HepG2 (cell line): ENCODE data around the gene CFAP90. TPM values are rescaled to one million over a fixed set of nuclear protein-coding genes. Genes with fewer than 3 reads are reported as not detected.

Source experiments
- ATAC-seq: fragments of 200-7000 bp; cut with Tn5 transposase; 3 replicates; pipeline ENCODE4 v1.9.1; 2020; ENCODE audit warnings: mild to moderate bottlenecking, moderate library complexity
- BruUV-seq: library from RNA; stranded (reverse); fragments of 400-500 nt; replicated peaks from 2 replicates; lab custom pipeline; 2021; lab: Mats Ljungman, UMichigan
- CTCF ChIA-PET: fragments of 300-600 bp; formaldehyde crosslinking; extraction: SDS; loops from one replicate; lab custom pipeline; 2021; ENCODE audit warnings: low total read pairs, inconsistent platforms, low intra/inter-chr PET ratio; lab: Yijun Ruan, JAX
- POLR2A ChIA-PET: fragments of 350-600 bp; sonication (Branson Sonifier 250); formaldehyde crosslinking; loops from one replicate; lab custom pipeline; 2020; ENCODE audit warnings: antibody characterized with exemption, inconsistent platforms; lab: Yijun Ruan, JAX
- DNase-seq: peaks from one replicate; pipeline ENCODE4 v3.0.0-alpha.2; 2015; ENCODE audit warnings: low spot score
- FAIRE-seq: peaks from 3 replicates; lab custom pipeline; 2011; peaks lifted over from hg19 to GRCh38; lab: Jason Lieb, UNC
- H2AFZ ChIP-seq: one replicate; pipeline ENCODE4 v1.6.1; 2011; ENCODE audit warnings: low read length, inconsistent platforms
- H3K27ac ChIP-seq: fragments of 300-600 bp; 3 replicates; pipeline ENCODE4 v1.8.0; 2011; ENCODE audit warnings: mixed run types, mild to moderate bottlenecking, mixed read lengths, low read length, inconsistent platforms; ENCODE audit not compliant: insufficient read depth; ENCODE audit errors: extremely low read length
- H3K27me3 ChIP-seq, 2 experiments: fragments of 200-600 bp in 1 of 2; 2 replicates in 1 of 2; 3 replicates in 1 of 2; pipeline versions ENCODE4 v1.6.0 to v1.8.0; 2011; ENCODE audit warnings: low read length in 2 of 2, mild to moderate bottlenecking in 2 of 2, moderate library complexity in 2 of 2, inconsistent platforms in 1 of 2; ENCODE audit not compliant: insufficient read depth in 2 of 2, control insufficient read depth in 1 of 2
- H3K36me3 ChIP-seq, 2 experiments: fragments of 200-600 bp in 1 of 2; replicated peaks in 1 of 2; 2 replicates in 1 of 2; 3 replicates in 1 of 2; pipeline versions ENCODE4 v1.5.1 to v1.8.0; 2011; ENCODE audit warnings: low read length in 2 of 2, inconsistent platforms in 1 of 2; ENCODE audit not compliant: insufficient read depth in 2 of 2, control insufficient read depth in 1 of 2
- H3K4me1 ChIP-seq: 2 replicates; pipeline ENCODE4 v1.5.1; 2012; ENCODE audit warnings: low read length, inconsistent platforms; ENCODE audit not compliant: insufficient read depth
- H3K4me2 ChIP-seq: 2 replicates; pipeline ENCODE4 v1.6.0; 2011; ENCODE audit warnings: low read depth, low read length, inconsistent platforms
- H3K4me3 ChIP-seq, 3 experiments: fragments of 200-600 bp in 1 of 3; sonication (generic), shearing (Covaris generic) in 1 of 3; replicated peaks in 1 of 3; 2 replicates each; pipeline ENCODE4 v1.5.1; 2011 to 2016; ENCODE audit warnings: low read length in 3 of 3, inconsistent platforms in 2 of 3, low read depth in 2 of 3, mild to moderate bottlenecking in 2 of 3, control low read depth in 1 of 3, mixed read lengths in 1 of 3; ENCODE audit not compliant: insufficient read depth in 1 of 3
- H3K79me2 ChIP-seq: one replicate; pipeline ENCODE4 v1.6.1; 2011; ENCODE audit warnings: low read length, inconsistent platforms; ENCODE audit not compliant: insufficient read depth
- H3K9ac ChIP-seq: 2 replicates; pipeline ENCODE4 v1.6.0; 2011; ENCODE audit warnings: mild to moderate bottlenecking, low read depth, low read length, inconsistent platforms; ENCODE audit not compliant: insufficient read depth
- H3K9me3 ChIP-seq: 2 replicates; pipeline ENCODE4 v1.5.1; 2012; ENCODE audit warnings: mild to moderate bottlenecking, low read length
- H4K20me1 ChIP-seq: 2 replicates; pipeline ENCODE4 v1.6.0; 2011; ENCODE audit warnings: inconsistent platforms, mild to moderate bottlenecking, low read length, moderate library complexity; ENCODE audit not compliant: insufficient read depth
- CCDC6 ChIP-seq: sonication (generic); formaldehyde crosslinking; IDR thresholded peaks from 2 replicates; pipeline ENCODE4 v1.8.1; 2022; ENCODE audit warnings: mild to moderate bottlenecking, missing genetic modification reagents, moderate library complexity
- NFKB2 ChIP-seq: sonication (generic); formaldehyde crosslinking; IDR thresholded peaks from 2 replicates; pipeline ENCODE4 v1.4.0; 2020; ENCODE audit warnings: missing genetic modification reagents, borderline replicate concordance
- SMC3 ChIP-seq: IDR thresholded peaks from 2 replicates; pipeline ENCODE4 v1.6.1; 2011; ENCODE audit warnings: low read length, improper control_type of control experiment
- ZNF556 ChIP-seq: sonication (generic); formaldehyde crosslinking; IDR thresholded peaks from 2 replicates; pipeline ENCODE4 v1.4.0; 2020; ENCODE audit warnings: mild to moderate bottlenecking, missing genetic modification reagents, borderline replicate concordance
- ZNF720 ChIP-seq: sonication (generic); formaldehyde crosslinking; IDR thresholded peaks from 2 replicates; pipeline ENCODE4 v1.4.0; 2020; ENCODE audit warnings: missing genetic modification reagents
- ZSCAN25 ChIP-seq: sonication (generic); formaldehyde crosslinking; IDR thresholded peaks from 2 replicates; pipeline ENCODE4 v1.8.0; 2022; ENCODE audit warnings: mild to moderate bottlenecking, missing genetic modification reagents
- WGBS: methylation state at CpG from one replicate; pipeline ENCODE4 v1.1.6; 2017; ENCODE audit warnings: low lambda C conversion rate; 5-methylcytosine and 5-hydroxymethylcytosine counted together
- in situ Hi-C: cut with HindIII; loops from 2 replicates; pipeline ENCODE4 v1.10.0; 2017; ENCODE audit warnings: low pct_unique_long_range_greater_than_20kb; ENCODE audit not compliant: extremely low pct_ligation_motif_present
- intact Hi-C: fragments of 100-400 bp; cut with micrococcal nuclease; formaldehyde crosslinking; loops from one replicate; pipeline ENCODE4 v1.10.0; 2022; ENCODE audit not compliant: unreplicated experiment
- polyA plus RNA-seq, 8 experiments: library from polyadenylated mRNA; depleted of rRNA in 3 of 8; stranded (reverse) in 7 of 8; unstranded in 1 of 8; fragments of >200 nt; fragmentation: Illumina TruSeq in 4 of 8; extraction: Trizol in 4 of 8; gene quantifications; 2 replicates each; pipeline versions ENCODE4 v1.2.1 to v1.2.3, GENCODE V29; 2011 to 2016; ENCODE audit warnings: low read depth in 4 of 8, missing spikeins in 1 of 8, mixed read lengths in 1 of 8; ENCODE audit not compliant: insufficient read depth in 1 of 8
- total RNA-seq, 5 experiments: library from RNA; depleted of rRNA; stranded (reverse); fragments of >200 nt; fragmentation: Illumina TruSeq; extraction: Trizol; gene quantifications; 2 replicates each; pipeline ENCODE4 v1.2.3, GENCODE V29; 2016; ENCODE audit warnings: low read depth in 1 of 5
- TF ChIP-seq, protein P1 (sequence below): sonication (generic); formaldehyde crosslinking; IDR thresholded peaks from 2 replicates; pipeline ENCODE4 v1.5.0; 2020; ENCODE audit warnings: mild to moderate bottlenecking, missing genetic modification reagents, moderate library complexity
- TF ChIP-seq, protein P2 (sequence below): IDR thresholded peaks from 2 replicates; pipeline ENCODE4 v1.6.1; 2012; ENCODE audit warnings: inconsistent platforms
- TF ChIP-seq, protein P3 (sequence below): sonication (generic); formaldehyde crosslinking; IDR thresholded peaks from 2 replicates; pipeline ENCODE4 v1.4.0; 2020; ENCODE audit warnings: mild to moderate bottlenecking, missing genetic modification reagents
- TF ChIP-seq, protein P4 (sequence below): sonication (generic); formaldehyde crosslinking; IDR thresholded peaks from 2 replicates; pipeline ENCODE4 v1.5.1; 2020; ENCODE audit warnings: mild to moderate bottlenecking, missing genetic modification reagents, borderline replicate concordance

The CFAP90 gene
- total and polyA plus RNA-seq, 2 of the 13 experiments (the other 11 are each of a cell fraction or from before 2014, with no cell fraction given) = 0.11 TPM; not detected in 1

DNA sequence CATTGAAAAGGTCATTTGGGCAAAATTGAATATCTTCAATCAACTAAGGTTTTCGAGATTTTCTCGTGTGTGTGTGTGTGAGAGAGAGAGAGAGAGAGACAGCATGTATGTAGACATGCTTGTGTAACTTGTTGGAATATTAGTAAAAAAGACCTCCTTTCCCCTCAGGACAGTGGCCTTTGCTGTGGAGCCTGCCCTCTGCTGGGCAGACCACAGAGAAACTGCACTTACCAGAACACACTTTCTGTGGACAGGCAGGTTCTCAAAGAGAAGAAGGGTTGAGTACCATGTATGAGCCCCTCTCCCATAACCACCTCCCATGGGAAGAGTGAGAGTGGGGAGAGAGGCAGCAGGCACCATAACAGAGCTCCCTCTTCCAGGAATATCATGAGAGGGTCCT is 45.6 kb downstream of the CFAP90 start:
- H2AFZ ChIP-seq = no peak overlapping the region
- no peaks in the 10 kb centered on the region for H4K20me1 ChIP-seq
- TF ChIP-seq, protein P1, sequence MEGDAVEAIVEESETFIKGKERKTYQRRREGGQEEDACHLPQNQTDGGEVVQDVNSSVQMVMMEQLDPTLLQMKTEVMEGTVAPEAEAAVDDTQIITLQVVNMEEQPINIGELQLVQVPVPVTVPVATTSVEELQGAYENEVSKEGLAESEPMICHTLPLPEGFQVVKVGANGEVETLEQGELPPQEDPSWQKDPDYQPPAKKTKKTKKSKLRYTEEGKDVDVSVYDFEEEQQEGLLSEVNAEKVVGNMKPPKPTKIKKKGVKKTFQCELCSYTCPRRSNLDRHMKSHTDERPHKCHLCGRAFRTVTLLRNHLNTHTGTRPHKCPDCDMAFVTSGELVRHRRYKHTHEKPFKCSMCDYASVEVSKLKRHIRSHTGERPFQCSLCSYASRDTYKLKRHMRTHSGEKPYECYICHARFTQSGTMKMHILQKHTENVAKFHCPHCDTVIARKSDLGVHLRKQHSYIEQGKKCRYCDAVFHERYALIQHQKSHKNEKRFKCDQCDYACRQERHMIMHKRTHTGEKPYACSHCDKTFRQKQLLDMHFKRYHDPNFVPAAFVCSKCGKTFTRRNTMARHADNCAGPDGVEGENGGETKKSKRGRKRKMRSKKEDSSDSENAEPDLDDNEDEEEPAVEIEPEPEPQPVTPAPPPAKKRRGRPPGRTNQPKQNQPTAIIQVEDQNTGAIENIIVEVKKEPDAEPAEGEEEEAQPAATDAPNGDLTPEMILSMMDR (CRISPR knock-in tag) = peak; percentile 50
- TF ChIP-seq ZNF556 (no peak), SMC3 (peak; percentile 25; the same call in 1 of the 2 replicates)
- ChIA-PET POLR2A (no interaction called here), CTCF (no interaction called here)
- peak; percentile 76 for ATAC-seq
- 2% methylated on average over 2 of the region's 2 CpGs for WGBS
- no peak overlapping the region for H3K27ac ChIP-seq
- peak; percentile 9 for DNase-seq
- no peak overlapping the region for H3K4me2 ChIP-seq
- no peaks in the 10 kb centered on the region for H3K36me3 ChIP-seq
- no TSS peak for BruUV-seq
- no peaks in the 10 kb centered on the region for H3K79me2 ChIP-seq
- H3K4me1 ChIP-seq = no peaks in the 10 kb centered on the region
- in situ Hi-C loops (no loop called here), intact Hi-C loops (no loop called here)
- FAIRE-seq = no peak
- no peak overlapping the region for H3K4me3 ChIP-seq
- H3K9me3 ChIP-seq = no peaks in the 10 kb centered on the region
- peaks cover 0 to 8% of the 10 kb centered on the region in 2 experiments; a peak in 1 of 5 replicates for H3K27me3 ChIP-seq
- no peak overlapping the region for H3K9ac ChIP-seq

DNA sequence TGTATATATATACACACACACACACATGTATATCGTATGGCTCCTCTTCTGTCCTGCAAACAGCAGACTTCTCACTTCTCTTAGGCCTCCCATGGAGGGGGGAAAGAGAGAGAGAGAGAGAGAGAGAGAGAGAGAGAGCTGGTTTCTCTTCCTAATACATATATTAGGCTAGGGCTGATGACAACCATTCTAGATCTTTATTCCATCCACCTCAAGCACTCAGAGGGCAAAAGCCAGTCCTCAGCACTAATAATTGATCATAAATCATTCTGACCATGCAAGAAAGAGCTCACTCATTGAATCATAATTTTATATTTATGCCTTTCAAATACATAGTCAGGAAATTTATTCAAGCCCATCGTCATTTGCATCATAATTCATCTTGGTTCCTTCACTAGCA is 47.0 kb downstream of the CFAP90 start:
- Histone ChIP-seq H3K4me2 (no peak overlapping the region), H3K27ac (no peak overlapping the region), H4K20me1 (no peaks in the 10 kb centered on the region), H3K4me1 (no peaks in the 10 kb centered on the region), H3K4me3 (no peak overlapping the region), H3K9ac (no peak overlapping the region), H2AFZ (no peak overlapping the region), H3K27me3 (peaks cover 0 to 8% of the 10 kb centered on the region in 2 experiments; a peak in 1 of 5 replicates), H3K79me2 (no peaks in the 10 kb centered on the region), H3K9me3 (no peaks in the 10 kb centered on the region), H3K36me3 (no peaks in the 10 kb centered on the region)
- DNase-seq (no peak), ATAC-seq (no peak), FAIRE-seq (no peak)
- intact Hi-C loops = no loop called here
- CTCF ChIA-PET = no interaction called here
- POLR2A ChIA-PET = no interaction called here
- in situ Hi-C loops = no loop called here
- 19% methylated on average over 2 of the region's 2 CpGs for WGBS
- BruUV-seq = no TSS peak
- no peak for TF ChIP-seq ZNF720
- TF ChIP-seq, protein P2, sequence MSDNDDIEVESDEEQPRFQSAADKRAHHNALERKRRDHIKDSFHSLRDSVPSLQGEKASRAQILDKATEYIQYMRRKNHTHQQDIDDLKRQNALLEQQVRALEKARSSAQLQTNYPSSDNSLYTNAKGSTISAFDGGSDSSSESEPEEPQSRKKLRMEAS = no peak
- TF ChIP-seq, protein P3, sequence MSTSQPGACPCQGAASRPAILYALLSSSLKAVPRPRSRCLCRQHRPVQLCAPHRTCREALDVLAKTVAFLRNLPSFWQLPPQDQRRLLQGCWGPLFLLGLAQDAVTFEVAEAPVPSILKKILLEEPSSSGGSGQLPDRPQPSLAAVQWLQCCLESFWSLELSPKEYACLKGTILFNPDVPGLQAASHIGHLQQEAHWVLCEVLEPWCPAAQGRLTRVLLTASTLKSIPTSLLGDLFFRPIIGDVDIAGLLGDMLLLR (CRISPR knock-in tag) = no peak
- no peak for TF ChIP-seq NFKB2
- no peak for TF ChIP-seq CCDC6 (CRISPR knock-in tag)
- no peak for TF ChIP-seq ZSCAN25
- TF ChIP-seq, protein P4, sequence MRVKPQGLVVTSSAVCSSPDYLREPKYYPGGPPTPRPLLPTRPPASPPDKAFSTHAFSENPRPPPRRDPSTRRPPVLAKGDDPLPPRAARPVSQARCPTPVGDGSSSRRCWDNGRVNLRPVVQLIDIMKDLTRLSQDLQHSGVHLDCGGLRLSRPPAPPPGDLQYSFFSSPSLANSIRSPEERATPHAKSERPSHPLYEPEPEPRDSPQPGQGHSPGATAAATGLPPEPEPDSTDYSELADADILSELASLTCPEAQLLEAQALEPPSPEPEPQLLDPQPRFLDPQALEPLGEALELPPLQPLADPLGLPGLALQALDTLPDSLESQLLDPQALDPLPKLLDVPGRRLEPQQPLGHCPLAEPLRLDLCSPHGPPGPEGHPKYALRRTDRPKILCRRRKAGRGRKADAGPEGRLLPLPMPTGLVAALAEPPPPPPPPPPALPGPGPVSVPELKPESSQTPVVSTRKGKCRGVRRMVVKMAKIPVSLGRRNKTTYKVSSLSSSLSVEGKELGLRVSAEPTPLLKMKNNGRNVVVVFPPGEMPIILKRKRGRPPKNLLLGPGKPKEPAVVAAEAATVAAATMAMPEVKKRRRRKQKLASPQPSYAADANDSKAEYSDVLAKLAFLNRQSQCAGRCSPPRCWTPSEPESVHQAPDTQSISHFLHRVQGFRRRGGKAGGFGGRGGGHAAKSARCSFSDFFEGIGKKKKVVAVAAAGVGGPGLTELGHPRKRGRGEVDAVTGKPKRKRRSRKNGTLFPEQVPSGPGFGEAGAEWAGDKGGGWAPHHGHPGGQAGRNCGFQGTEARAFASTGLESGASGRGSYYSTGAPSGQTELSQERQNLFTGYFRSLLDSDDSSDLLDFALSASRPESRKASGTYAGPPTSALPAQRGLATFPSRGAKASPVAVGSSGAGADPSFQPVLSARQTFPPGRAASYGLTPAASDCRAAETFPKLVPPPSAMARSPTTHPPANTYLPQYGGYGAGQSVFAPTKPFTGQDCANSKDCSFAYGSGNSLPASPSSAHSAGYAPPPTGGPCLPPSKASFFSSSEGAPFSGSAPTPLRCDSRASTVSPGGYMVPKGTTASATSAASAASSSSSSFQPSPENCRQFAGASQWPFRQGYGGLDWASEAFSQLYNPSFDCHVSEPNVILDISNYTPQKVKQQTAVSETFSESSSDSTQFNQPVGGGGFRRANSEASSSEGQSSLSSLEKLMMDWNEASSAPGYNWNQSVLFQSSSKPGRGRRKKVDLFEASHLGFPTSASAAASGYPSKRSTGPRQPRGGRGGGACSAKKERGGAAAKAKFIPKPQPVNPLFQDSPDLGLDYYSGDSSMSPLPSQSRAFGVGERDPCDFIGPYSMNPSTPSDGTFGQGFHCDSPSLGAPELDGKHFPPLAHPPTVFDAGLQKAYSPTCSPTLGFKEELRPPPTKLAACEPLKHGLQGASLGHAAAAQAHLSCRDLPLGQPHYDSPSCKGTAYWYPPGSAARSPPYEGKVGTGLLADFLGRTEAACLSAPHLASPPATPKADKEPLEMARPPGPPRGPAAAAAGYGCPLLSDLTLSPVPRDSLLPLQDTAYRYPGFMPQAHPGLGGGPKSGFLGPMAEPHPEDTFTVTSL (CRISPR knock-in tag) = no peak
